SK-N-SH treated with all-trans-retinoic acid at 6 μM for 48 hours (cell line): ENCODE results near the gene PIP5K1C.
A peak's percentile ranks its signal among the peaks of the same experiment; 100 is the strongest.

ENCODE experiments used
- ATAC-seq: fragments of 200-7000 bp; cut with Tn5 transposase; 3 replicates; pipeline ENCODE4 v1.9.1; 2020; ENCODE audit warnings: mild to moderate bottlenecking, moderate library complexity
- ARNTL ChIP-seq: fragments of 450-650 bp; formaldehyde crosslinking; IDR thresholded peaks from 2 replicates; pipeline ENCODE4 v1.5.0; 2020; ENCODE audit warnings: low read depth, mild to moderate bottlenecking, moderate library complexity, borderline replicate concordance
- BACH2 ChIP-seq: fragments of 250-450 bp; sonication (Bioruptor Pico); IDR thresholded peaks from 2 replicates; pipeline ENCODE4 v1.9.0; 2021; ENCODE audit warnings: mild to moderate bottlenecking, borderline replicate concordance
- CREB5 ChIP-seq: fragments of 250-450 bp; sonication (Bioruptor Pico); IDR thresholded peaks from 2 replicates; pipeline ENCODE4 v1.5.1; 2020; ENCODE audit warnings: low read depth, mild to moderate bottlenecking, moderate library complexity
- CSDC2 ChIP-seq: fragments of 250-450 bp; sonication (Bioruptor Pico); IDR thresholded peaks from 2 replicates; pipeline ENCODE4 v1.5.0; 2020; ENCODE audit warnings: mild to moderate bottlenecking, moderate library complexity
- CSRNP3 ChIP-seq: fragments of 250-450 bp; sonication (Bioruptor Pico); IDR thresholded peaks from 2 replicates; pipeline ENCODE4 v1.5.1; 2021; ENCODE audit warnings: mild to moderate bottlenecking, moderate library complexity
- ESRRG ChIP-seq: fragments of 250-450 bp; sonication (Bioruptor Pico); IDR thresholded peaks from 2 replicates; pipeline ENCODE4 v1.6.1; 2021; ENCODE audit warnings: mild to moderate bottlenecking
- GLIS3 ChIP-seq: fragments of 250-450 bp; sonication (Bioruptor Pico); IDR thresholded peaks from 2 replicates; pipeline ENCODE4 v1.5.0; 2020; ENCODE audit warnings: mild to moderate bottlenecking, moderate library complexity
- ISL1 ChIP-seq: fragments of 250-450 bp; sonication (Bioruptor Pico); IDR thresholded peaks from 2 replicates; pipeline ENCODE4 v2.1.2; 2022; ENCODE audit warnings: mild to moderate bottlenecking, moderate library complexity
- OSR1 ChIP-seq: fragments of 250-450 bp; sonication (Bioruptor Pico); IDR thresholded peaks from 2 replicates; pipeline ENCODE4 v1.8.0; 2022; ENCODE audit warnings: moderate library complexity, mild to moderate bottlenecking, inconsistent platforms
- SNAI2 ChIP-seq: fragments of 250-450 bp; sonication (Bioruptor Pico); IDR thresholded peaks from 2 replicates; pipeline ENCODE4 v1.5.0; 2020; ENCODE audit warnings: mild to moderate bottlenecking, moderate library complexity
- TCF4 ChIP-seq: fragments of 250-450 bp; sonication (Bioruptor Pico); IDR thresholded peaks from 2 replicates; pipeline ENCODE4 v1.8.0; 2021; ENCODE audit warnings: mild to moderate bottlenecking, moderate library complexity, borderline replicate concordance
- TOX ChIP-seq: fragments of 250-450 bp; sonication (Bioruptor Pico); IDR thresholded peaks from 2 replicates; pipeline ENCODE4 v1.8.0; 2021; ENCODE audit warnings: mild to moderate bottlenecking, moderate library complexity, borderline replicate concordance
- ZC3H10 ChIP-seq: fragments of 250-450 bp; sonication (Bioruptor Pico); IDR thresholded peaks from 2 replicates; pipeline ENCODE4 v1.5.1; 2021; ENCODE audit warnings: mild to moderate bottlenecking, moderate library complexity
- ZFP3 ChIP-seq: fragments of 250-450 bp; sonication (Bioruptor Pico); IDR thresholded peaks from 2 replicates; pipeline ENCODE4 v1.5.0; 2020; ENCODE audit warnings: mild to moderate bottlenecking, moderate library complexity
- ZFP30 ChIP-seq: fragments of 450-650 bp; formaldehyde crosslinking; IDR thresholded peaks from 2 replicates; pipeline ENCODE4 v1.5.0; 2022; ENCODE audit warnings: mild to moderate bottlenecking, moderate library complexity
- ZNF70 ChIP-seq: fragments of 450-650 bp; formaldehyde crosslinking; IDR thresholded peaks from 2 replicates; pipeline ENCODE4 v1.5.0; 2020; ENCODE audit warnings: mild to moderate bottlenecking, moderate library complexity
- ZNF8 ChIP-seq: fragments of 450-650 bp; formaldehyde crosslinking; IDR thresholded peaks from 2 replicates; pipeline ENCODE4 v1.5.0; 2020; ENCODE audit warnings: mild to moderate bottlenecking, moderate library complexity
- TF ChIP-seq, protein P1 (sequence below): fragments of 250-450 bp; sonication (Bioruptor Pico); IDR thresholded peaks from 2 replicates; pipeline ENCODE4 v1.8.0; 2021; ENCODE audit warnings: low read depth, mild to moderate bottlenecking, moderate library complexity, borderline replicate concordance
- TF ChIP-seq, protein P2 (sequence below): fragments of 250-450 bp; sonication (Bioruptor Pico); IDR thresholded peaks from 2 replicates; pipeline ENCODE4 v1.8.0; 2020; ENCODE audit warnings: mild to moderate bottlenecking, moderate library complexity, borderline replicate concordance
- TF ChIP-seq, protein P3 (sequence below): fragments of 250-450 bp; sonication (Bioruptor Pico); IDR thresholded peaks from 2 replicates; pipeline ENCODE4 v1.5.0; 2020; ENCODE audit warnings: mild to moderate bottlenecking, moderate library complexity

PIP5K1C gene

GRCh38 chr19:3740431-3740830, 40.2 kb upstream of the PIP5K1C start (continued):
- TF ChIP-seq, protein P1, sequence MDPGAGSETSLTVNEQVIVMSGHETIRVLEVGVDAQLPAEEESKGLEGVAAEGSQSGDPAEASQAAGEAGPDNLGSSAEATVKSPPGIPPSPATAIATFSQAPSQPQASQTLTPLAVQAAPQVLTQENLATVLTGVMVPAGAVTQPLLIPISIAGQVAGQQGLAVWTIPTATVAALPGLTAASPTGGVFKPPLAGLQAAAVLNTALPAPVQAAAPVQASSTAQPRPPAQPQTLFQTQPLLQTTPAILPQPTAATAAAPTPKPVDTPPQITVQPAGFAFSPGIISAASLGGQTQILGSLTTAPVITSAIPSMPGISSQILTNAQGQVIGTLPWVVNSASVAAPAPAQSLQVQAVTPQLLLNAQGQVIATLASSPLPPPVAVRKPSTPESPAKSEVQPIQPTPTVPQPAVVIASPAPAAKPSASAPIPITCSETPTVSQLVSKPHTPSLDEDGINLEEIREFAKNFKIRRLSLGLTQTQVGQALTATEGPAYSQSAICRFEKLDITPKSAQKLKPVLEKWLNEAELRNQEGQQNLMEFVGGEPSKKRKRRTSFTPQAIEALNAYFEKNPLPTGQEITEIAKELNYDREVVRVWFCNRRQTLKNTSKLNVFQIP: no peak
- TF ChIP-seq ESRRG (CRISPR knock-in tag) (no peak), GLIS3 (CRISPR knock-in tag) (no peak), TCF4 (no peak), BACH2 (CRISPR knock-in tag) (no peak), ZFP3 (CRISPR knock-in tag) (no peak), SNAI2 (no peak), ZNF8 (CRISPR knock-in tag) (no peak)

DNA sequence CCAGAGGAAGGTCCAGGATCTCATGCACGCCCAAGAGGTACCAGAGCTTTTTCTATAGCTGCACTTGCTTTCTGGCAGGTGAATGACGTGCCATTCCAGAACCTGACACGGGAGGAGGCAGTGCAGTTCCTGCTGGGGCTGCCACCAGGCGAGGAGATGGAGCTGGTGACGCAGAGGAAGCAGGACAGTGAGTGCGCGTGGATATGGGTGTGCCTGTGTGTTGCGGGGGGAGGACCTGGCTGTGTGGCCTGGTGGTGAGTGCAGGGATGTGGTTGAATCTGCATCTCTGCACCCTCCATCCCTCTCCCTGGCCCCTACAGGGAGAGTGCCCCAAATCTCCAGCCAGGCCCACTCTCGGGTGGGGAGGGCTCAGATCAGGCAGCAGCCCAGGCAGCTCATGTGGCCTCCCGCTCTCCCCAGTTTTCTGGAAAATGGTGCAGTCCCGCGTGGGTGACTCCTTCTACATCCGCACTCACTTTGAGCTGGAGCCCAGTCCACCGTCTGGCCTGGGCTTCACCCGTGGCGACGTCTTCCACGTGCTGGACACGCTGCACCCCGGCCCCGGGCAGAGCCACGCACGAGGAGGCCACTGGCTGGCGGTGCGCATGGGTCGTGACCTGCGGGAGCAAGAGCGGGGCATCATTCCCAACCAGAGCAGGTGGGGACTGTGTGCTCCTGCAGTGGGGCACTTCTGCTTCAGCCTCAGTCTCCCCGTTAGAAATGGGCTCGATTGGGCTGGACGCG, 38.4 kb upstream of the PIP5K1C start:
- TF ChIP-seq BACH2 (CRISPR knock-in tag): no peak
- TF ChIP-seq ESRRG (CRISPR knock-in tag): no peak
- no peak for TF ChIP-seq ZNF70 (CRISPR knock-in tag)
- TF ChIP-seq TCF4: no peak
- TF ChIP-seq CSDC2 (CRISPR knock-in tag): no peak
- TF ChIP-seq TOX: no peak
- TF ChIP-seq, protein P2, sequence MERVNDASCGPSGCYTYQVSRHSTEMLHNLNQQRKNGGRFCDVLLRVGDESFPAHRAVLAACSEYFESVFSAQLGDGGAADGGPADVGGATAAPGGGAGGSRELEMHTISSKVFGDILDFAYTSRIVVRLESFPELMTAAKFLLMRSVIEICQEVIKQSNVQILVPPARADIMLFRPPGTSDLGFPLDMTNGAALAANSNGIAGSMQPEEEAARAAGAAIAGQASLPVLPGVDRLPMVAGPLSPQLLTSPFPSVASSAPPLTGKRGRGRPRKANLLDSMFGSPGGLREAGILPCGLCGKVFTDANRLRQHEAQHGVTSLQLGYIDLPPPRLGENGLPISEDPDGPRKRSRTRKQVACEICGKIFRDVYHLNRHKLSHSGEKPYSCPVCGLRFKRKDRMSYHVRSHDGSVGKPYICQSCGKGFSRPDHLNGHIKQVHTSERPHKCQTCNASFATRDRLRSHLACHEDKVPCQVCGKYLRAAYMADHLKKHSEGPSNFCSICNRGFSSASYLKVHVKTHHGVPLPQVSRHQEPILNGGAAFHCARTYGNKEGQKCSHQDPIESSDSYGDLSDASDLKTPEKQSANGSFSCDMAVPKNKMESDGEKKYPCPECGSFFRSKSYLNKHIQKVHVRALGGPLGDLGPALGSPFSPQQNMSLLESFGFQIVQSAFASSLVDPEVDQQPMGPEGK (CRISPR knock-in tag): no peak
- no peak for TF ChIP-seq ZFP3 (CRISPR knock-in tag)
- TF ChIP-seq ISL1 (CRISPR knock-in tag): no peak
- TF ChIP-seq SNAI2: no peak
- no peak for TF ChIP-seq OSR1
- no peak for TF ChIP-seq ZFP30 (CRISPR knock-in tag)
- TF ChIP-seq ARNTL: no peak
- no peak for TF ChIP-seq CREB5 (CRISPR knock-in tag)
- ATAC-seq: no peak

GRCh38 chr19:3737487-3738205, 37.4 kb upstream of the PIP5K1C start:
- no peak for ATAC-seq
- no peak for TF ChIP-seq ZC3H10 (CRISPR knock-in tag)
- TF ChIP-seq ZNF70 (CRISPR knock-in tag): no peak
- TF ChIP-seq, protein P2 (CRISPR knock-in tag): no peak

GRCh38 chr19:3736106-3736724, 35.9 kb upstream of the PIP5K1C start:
- ATAC-seq: peak; percentile 18; the same call in 2 of the 3 replicates
- TF ChIP-seq OSR1 (no peak), CSRNP3 (no peak), ESRRG (CRISPR knock-in tag) (no peak), ZFP3 (CRISPR knock-in tag) (no peak), BACH2 (CRISPR knock-in tag) (no peak), ZFP30 (CRISPR knock-in tag) (no peak), TOX (no peak), ZNF70 (CRISPR knock-in tag) (no peak), TCF4 (no peak), ISL1 (CRISPR knock-in tag) (no peak), CREB5 (CRISPR knock-in tag) (no peak), CSDC2 (CRISPR knock-in tag) (no peak), GLIS3 (CRISPR knock-in tag) (no peak), ZC3H10 (CRISPR knock-in tag) (no peak), ARNTL (no peak), ZNF8 (CRISPR knock-in tag) (no peak)
- TF ChIP-seq, protein P3, sequence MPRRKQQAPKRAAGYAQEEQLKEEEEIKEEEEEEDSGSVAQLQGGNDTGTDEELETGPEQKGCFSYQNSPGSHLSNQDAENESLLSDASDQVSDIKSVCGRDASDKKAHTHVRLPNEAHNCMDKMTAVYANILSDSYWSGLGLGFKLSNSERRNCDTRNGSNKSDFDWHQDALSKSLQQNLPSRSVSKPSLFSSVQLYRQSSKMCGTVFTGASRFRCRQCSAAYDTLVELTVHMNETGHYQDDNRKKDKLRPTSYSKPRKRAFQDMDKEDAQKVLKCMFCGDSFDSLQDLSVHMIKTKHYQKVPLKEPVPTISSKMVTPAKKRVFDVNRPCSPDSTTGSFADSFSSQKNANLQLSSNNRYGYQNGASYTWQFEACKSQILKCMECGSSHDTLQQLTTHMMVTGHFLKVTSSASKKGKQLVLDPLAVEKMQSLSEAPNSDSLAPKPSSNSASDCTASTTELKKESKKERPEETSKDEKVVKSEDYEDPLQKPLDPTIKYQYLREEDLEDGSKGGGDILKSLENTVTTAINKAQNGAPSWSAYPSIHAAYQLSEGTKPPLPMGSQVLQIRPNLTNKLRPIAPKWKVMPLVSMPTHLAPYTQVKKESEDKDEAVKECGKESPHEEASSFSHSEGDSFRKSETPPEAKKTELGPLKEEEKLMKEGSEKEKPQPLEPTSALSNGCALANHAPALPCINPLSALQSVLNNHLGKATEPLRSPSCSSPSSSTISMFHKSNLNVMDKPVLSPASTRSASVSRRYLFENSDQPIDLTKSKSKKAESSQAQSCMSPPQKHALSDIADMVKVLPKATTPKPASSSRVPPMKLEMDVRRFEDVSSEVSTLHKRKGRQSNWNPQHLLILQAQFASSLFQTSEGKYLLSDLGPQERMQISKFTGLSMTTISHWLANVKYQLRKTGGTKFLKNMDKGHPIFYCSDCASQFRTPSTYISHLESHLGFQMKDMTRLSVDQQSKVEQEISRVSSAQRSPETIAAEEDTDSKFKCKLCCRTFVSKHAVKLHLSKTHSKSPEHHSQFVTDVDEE (CRISPR knock-in tag): no peak
